AG10803 (cell line): ENCODE results near the gene S100PBP.

ENCODE experiments used
- DNase-seq: peaks from one replicate; pipeline ENCODE4 v3.0.0; 2010; ENCODE audit warnings: low read depth
- H3K4me3 ChIP-seq: 2 replicates; pipeline ENCODE4 v1.5.1; 2011; ENCODE audit warnings: mild to moderate bottlenecking, low read length, control low read depth
- TF ChIP-seq, protein P1 (sequence below): conservative IDR thresholded peaks from 2 replicates; pipeline ENCODE4 v1.5.1; 2011; ENCODE audit warnings: mild to moderate bottlenecking, low read length, control low read depth, inconsistent platforms

Gene S100PBP

DNA sequence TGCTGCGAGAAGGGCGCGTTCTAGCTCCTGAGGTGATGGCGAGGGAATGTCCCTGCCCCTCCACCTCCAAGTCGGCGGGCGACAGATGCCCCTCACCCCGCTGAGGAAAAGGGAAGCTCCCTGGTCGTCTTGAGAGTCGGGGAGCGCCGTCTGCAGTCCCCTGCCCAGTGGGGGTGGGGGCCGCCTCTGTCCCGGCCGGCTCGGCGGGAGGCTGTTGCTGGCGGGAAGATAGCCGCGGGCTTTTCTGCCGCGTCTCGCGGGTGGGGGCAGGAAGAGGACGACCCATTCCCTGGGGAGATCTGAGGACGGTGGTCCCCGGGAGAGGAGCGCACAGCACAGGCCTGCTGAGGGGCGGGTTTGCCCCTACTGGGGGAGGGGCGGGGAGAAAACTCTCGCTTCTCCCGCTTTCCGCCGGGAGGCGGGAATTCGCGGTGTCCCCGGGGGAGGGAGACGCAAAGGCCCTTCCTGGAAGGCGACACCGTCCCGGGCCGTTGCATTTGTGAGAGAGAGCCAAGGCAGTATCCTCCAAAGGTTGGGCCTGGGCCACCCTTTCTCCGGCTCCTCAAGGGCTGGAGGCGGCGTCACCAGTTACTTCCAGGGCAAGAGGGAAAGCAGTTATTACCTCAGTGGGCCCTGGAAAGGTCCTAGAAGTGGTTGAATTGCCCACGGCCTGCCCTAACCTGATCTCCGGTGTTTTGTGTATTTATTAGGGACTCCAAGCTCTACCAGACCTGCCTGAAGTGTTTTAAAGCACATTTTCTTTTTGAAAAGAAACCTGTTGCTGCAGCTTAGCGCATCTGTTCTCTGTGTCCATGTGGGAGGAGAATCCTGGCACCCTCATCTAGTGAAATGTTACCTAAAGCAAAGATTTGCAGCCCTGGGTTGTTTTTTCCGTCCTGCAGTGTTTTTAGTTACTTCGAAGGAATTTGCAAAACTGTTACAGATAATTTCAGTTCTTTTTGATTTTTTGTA, 648 bp downstream of the S100PBP start:
- peak overlapping the region; percentile 98 for H3K4me3 ChIP-seq
- DNase-seq, result peak; percentile 54
- TF ChIP-seq, protein P1, sequence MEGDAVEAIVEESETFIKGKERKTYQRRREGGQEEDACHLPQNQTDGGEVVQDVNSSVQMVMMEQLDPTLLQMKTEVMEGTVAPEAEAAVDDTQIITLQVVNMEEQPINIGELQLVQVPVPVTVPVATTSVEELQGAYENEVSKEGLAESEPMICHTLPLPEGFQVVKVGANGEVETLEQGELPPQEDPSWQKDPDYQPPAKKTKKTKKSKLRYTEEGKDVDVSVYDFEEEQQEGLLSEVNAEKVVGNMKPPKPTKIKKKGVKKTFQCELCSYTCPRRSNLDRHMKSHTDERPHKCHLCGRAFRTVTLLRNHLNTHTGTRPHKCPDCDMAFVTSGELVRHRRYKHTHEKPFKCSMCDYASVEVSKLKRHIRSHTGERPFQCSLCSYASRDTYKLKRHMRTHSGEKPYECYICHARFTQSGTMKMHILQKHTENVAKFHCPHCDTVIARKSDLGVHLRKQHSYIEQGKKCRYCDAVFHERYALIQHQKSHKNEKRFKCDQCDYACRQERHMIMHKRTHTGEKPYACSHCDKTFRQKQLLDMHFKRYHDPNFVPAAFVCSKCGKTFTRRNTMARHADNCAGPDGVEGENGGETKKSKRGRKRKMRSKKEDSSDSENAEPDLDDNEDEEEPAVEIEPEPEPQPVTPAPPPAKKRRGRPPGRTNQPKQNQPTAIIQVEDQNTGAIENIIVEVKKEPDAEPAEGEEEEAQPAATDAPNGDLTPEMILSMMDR, result no peak

- H3K4me3 ChIP-seq, result peak overlapping the region; percentile 98
- no peak for DNase-seq
- TF ChIP-seq, protein P1, result no peak
Measured at GRCh38 chr1:32818804-32819541, 1.5 kb downstream of the S100PBP start.

- no peak for DNase-seq
- H3K4me3 ChIP-seq, result no peak overlapping the region
- TF ChIP-seq, protein P1, result no peak
Measured at GRCh38 chr1:32825181-32825580, 7.7 kb downstream of the S100PBP start.

GRCh38 chr1:32828341-32828740, 10.9 kb downstream of the S100PBP start:
- no peak overlapping the region for H3K4me3 ChIP-seq
- DNase-seq, result peak; percentile 29

DNA sequence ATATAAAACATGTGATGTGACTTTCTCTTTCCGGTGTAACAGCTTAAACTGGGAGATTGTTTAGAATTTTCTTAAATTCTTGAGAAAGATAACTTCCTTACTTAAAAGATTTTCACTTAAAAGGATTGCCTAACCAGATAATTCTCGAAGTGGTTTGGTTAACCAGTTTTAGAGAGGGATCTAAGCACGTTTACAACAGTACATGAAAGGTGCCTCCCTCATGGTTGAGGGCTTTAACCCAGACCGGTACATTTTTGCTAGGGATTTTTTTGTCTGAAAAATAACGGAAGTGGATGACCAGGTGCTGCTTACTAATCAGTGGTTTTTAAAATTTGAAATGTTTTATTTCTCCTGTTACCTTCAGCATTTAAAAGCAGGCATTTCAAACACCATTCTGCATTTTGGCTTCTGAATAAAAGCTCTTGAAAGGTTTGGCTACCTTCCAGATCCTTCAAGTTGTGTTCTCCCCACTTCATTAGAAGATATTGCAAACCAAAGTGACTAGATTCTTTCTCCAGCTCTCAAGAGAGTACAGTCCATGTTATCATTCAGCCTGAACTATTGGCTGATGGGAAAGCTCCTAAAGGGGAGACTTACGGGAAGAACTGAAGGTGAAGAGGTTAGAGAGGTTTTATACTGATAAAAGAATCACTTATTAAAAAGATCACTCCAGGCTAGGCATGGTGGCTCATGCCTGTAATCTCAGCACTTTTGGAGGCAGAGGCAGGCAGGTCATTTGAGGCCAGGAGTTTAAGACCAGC, 12.8 kb downstream of the S100PBP start:
- TF ChIP-seq, protein P1, result no peak
- no peak overlapping the region for H3K4me3 ChIP-seq
- DNase-seq, result no peak

More at GRCh38 chr1:32828341-32828740, 10.9 kb downstream of the S100PBP start:
- TF ChIP-seq, protein P1, result peak; percentile 20; the same call in 1 of the 2 replicates

DNA sequence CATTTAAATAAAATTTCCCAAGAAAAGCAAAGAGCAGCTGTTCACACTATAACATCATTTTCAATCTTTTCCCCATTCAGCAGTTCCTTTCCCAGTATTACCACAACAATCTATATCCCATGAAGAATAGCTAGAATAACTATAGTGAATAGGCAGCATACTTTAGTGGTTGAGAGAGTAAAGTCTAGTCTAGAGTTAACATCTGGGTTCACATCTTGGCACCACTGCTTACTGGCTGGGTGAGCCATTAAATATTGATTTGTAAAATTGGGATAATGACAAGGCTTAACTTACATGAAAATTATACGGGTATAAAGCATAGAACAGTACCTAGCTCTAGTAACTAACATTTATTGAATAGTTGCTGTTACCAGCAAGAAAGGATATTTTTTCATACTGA, 14.4 kb downstream of the S100PBP start:
- no peak for DNase-seq
- TF ChIP-seq, protein P1, result no peak

More for the DNA sequence above, 14.4 kb downstream of the S100PBP start:
- no peak overlapping the region for H3K4me3 ChIP-seq
